Suprapubic skin (tissue), 4 donors: ENCODE data around the gene MUS81. TPM values are rescaled to one million over a fixed set of nuclear protein-coding genes. Genes with fewer than 3 reads are reported as not detected.

Experiments used
- DNase-seq, 2 donors: peaks; one replicate each; pipeline ENCODE4 v3.0.0-alpha.2; 2019; ENCODE audit warnings: low spot score in 2 of 2
- H3K27ac ChIP-seq: fragments of 200-600 bp; sonication (generic); one replicate; pipeline ENCODE4 v1.5.1; 2019
- H3K27me3 ChIP-seq: fragments of 200-600 bp; sonication (generic); one replicate; pipeline ENCODE4 v1.5.1; 2019
- H3K36me3 ChIP-seq: fragments of 200-600 bp; sonication (generic); one replicate; pipeline ENCODE4 v1.5.1; 2019
- H3K4me1 ChIP-seq: fragments of 200-600 bp; sonication (generic); one replicate; pipeline ENCODE4 v1.5.1; 2019
- H3K4me3 ChIP-seq: fragments of 200-600 bp; sonication (generic); one replicate; pipeline ENCODE4 v1.5.1; 2019; ENCODE audit warnings: mild to moderate bottlenecking
- H3K9me3 ChIP-seq: fragments of 200-600 bp; sonication (generic); one replicate; pipeline ENCODE4 v1.5.1; 2019
- CTCF ChIP-seq, 2 donors: fragments of 200-600 bp in 1 of 2; fragments of 450-650 bp in 1 of 2; sonication (generic) in 1 of 2; IDR thresholded peaks; one replicate each; pipeline ENCODE4 v1.5.1; 2016 to 2019; ENCODE audit warnings: antibody characterized with exemption in 2 of 2, mild to moderate bottlenecking in 1 of 2, moderate library complexity in 1 of 2
- EP300 ChIP-seq: sonication (generic); formaldehyde crosslinking; IDR thresholded peaks from one replicate; pipeline ENCODE4 v1.6.1; 2017; ENCODE audit warnings: antibody characterized with exemption
- POLR2A ChIP-seq, 2 donors: fragments of 450-650 bp; IDR thresholded peaks; one replicate each; pipeline ENCODE4 v1.6.1; 2017; ENCODE audit warnings: antibody characterized with exemption in 2 of 2, mild to moderate bottlenecking in 2 of 2, moderate library complexity in 2 of 2
- POLR2AphosphoS5 ChIP-seq, 3 donors: sonication (generic); formaldehyde crosslinking; IDR thresholded peaks; one replicate each; pipeline ENCODE4 v1.6.1; 2017; ENCODE audit warnings: antibody characterized with exemption in 3 of 3
- WGBS: methylation state at CpG from one replicate; pipeline ENCODE4 v1.1.5; 2018; 5-methylcytosine and 5-hydroxymethylcytosine counted together
- total RNA-seq, 4 donors: library from RNA; depleted of rRNA; stranded (reverse); fragments of >200 nt; gene quantifications; one replicate each; pipeline ENCODE4 v1.1.0, GENCODE V29; 2016

Gene MUS81
- total RNA-seq, 4 donors from 2014 or later: 22.8 to 46.2 (median 32.2) TPM

GRCh38 chr11:65885808-65886536 is 25.7 kb downstream of the MUS81 start:
- DNase-seq: no peak
- H3K4me1 ChIP-seq: peaks cover 32% of the 10 kb centered on the region
- no peak overlapping the region for H3K4me3 ChIP-seq
- H3K9me3 ChIP-seq: no peaks in the 10 kb centered on the region
- WGBS: 85% methylated on average over 12 of the region's 12 CpGs
- H3K27ac ChIP-seq: no peak overlapping the region
- peaks cover 33% of the 10 kb centered on the region for H3K36me3 ChIP-seq
- no peaks in the 10 kb centered on the region for H3K27me3 ChIP-seq
- no peak for TF ChIP-seq POLR2A (IDR thresholded peaks at IDR 0.05)
- no peak for TF ChIP-seq POLR2AphosphoS5 (IDR thresholded peaks at IDR 0.05)
- no peak for TF ChIP-seq EP300
- no peak for TF ChIP-seq CTCF (IDR thresholded peaks at IDR 0.05)

DNA sequence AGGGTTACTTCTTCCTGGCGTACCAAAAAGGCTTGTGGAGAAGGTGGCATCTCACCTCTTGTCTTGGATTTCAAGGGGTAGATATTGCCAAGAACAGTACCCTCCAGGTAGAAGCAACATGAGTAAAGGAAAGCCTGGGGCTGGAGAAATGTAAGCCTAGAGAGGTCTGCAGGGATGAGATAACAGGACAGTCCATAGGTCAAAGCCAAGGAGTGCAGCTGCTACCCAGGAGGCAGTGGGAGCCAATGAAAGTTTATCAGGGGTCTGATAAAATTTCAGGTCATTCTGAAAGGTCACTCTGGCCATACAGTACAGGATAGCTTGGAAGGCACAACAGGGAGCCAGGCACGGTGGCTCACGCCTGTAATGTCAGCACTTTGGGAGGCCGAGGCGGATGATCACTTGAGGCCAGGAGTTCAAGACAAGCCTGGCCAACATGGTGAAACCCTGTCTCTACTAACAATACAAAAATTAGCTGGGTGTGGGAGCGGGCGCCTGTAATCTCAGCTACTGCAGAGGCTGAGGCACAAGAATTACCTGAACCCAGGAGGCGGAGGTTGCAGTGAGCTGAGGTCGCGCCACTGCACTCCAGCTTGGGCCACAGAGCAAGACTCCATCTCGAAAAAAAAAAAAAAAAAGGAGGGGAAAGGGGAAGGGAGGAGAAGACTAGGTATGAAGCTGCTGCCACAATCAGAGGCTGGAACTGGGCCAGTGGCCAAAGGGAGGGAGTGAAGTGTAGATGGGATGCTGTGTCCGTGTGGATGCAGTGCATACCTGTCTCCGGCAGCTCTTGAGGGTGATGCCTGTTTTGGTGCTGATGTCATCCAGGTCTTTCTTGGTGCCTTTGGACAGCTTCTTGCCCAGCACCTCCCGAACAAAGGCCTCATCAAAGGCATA is 26.8 kb downstream of the MUS81 start:
- H3K4me3 ChIP-seq: peak overlapping the region; percentile 65
- no peaks in the 10 kb centered on the region for H3K9me3 ChIP-seq
- peaks cover 32% of the 10 kb centered on the region for H3K36me3 ChIP-seq
- peak overlapping the region; percentile 95 for H3K27ac ChIP-seq
- no peak for DNase-seq
- H3K27me3 ChIP-seq: no peaks in the 10 kb centered on the region
- WGBS: 80% methylated on average over 14 of the region's 14 CpGs
- TF ChIP-seq POLR2A (IDR thresholded peaks at IDR 0.05) (no peak), POLR2AphosphoS5 (IDR thresholded peaks at IDR 0.05) (no peak), EP300 (no peak), CTCF (IDR thresholded peaks at IDR 0.05) (no peak)
- H3K4me1 ChIP-seq: peaks cover 43% of the 10 kb centered on the region

DNA sequence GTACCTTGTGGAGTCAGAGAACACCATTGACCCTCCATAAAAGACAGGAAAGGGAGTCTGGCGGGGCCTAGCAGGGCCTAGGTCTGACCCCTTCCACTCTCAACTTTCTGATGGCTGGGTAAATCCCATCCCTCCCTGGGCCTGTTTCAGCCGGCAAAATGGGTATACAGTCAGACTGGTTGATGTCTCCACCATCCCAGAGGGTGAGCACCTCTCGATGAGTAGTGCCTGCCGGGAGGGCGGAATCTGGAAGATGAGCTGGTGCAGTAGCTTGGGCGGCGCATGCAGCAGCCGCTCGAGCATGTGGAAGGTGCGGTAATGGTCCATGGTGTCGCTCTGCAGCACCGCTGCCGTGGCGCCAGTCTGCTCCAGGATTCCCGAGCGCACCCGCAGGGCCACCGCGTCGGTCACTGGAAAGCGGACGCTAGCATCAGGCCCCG is 27.5 kb downstream of the MUS81 start:
- no peak for DNase-seq
- no peak for TF ChIP-seq POLR2A (IDR thresholded peaks at IDR 0.05)
- TF ChIP-seq EP300: no peak
- TF ChIP-seq CTCF (IDR thresholded peaks at IDR 0.05): no peak
- no peak for TF ChIP-seq POLR2AphosphoS5 (IDR thresholded peaks at IDR 0.05)
- H3K4me1 ChIP-seq: peaks cover 50% of the 10 kb centered on the region
- peaks cover 25% of the 10 kb centered on the region for H3K36me3 ChIP-seq
- no peaks in the 10 kb centered on the region for H3K27me3 ChIP-seq
- no peaks in the 10 kb centered on the region for H3K9me3 ChIP-seq
- peak overlapping the region; percentile 65 for H3K4me3 ChIP-seq
- peak overlapping the region; percentile 95 for H3K27ac ChIP-seq
- 3% methylated on average over 23 of the region's 23 CpGs for WGBS

DNA sequence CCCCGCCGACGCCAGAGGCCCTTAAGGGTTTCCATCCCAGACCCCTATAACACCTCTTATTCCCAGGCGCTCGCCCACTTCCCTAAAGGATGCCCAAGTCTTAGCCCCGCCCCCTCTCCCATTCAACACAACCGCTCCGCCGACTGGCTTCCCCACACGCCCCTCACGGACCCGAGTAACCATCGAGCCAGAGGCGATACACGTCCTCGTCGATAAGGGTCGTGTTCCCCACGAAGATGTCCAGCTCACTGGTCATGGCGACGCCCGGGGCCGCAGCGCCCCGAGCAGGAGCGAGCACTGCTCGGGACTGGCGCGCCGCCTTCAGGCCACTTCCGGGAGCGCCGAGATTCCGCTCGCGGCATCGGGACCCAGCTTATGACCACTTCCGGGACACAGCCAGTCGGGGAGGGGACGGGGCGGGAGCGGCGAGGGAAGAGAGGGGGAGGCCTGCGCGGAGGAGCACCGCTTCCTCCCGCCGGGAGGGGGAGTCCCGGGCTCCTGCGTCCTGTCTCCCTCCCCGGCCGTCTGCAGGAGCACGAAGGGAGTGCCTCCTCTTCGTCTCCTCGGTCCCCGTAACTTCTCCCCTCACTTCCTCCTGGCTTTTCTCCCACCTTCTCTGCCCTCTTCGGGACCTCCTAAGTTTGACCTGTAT is 28.1 kb downstream of the MUS81 start, which contains the start of gene FIBP:
Gene FIBP, minus strand, starts transcription at position 309 of the 652 bp plus-strand sequence. Its CDS starts 53 bp downstream, at position 256.
- TF ChIP-seq EP300 (no peak), POLR2A (IDR thresholded peaks at IDR 0.05) (peak in 1 of 2 donors; percentile 49), POLR2AphosphoS5 (IDR thresholded peaks at IDR 0.05) (peak in 2 of 3 donors; percentile 68 to 96), CTCF (IDR thresholded peaks at IDR 0.05) (peak; percentile 75 to 95)
- WGBS: 0% methylated on average over 26 of the region's 57 CpGs
- peaks cover 20% of the 10 kb centered on the region for H3K36me3 ChIP-seq
- H3K27ac ChIP-seq: peak within 1 kb of the TSS; percentile 95
- peak within 1 kb of the TSS; percentile 65 for H3K4me3 ChIP-seq
- H3K27me3 ChIP-seq: no peaks in the 10 kb centered on the region
- H3K4me1 ChIP-seq: peaks cover 55% of the 10 kb centered on the region
- H3K9me3 ChIP-seq: no peaks in the 10 kb centered on the region
- DNase-seq: peak; percentile 99
